ENCODE results near the gene RFFL.
"Not testable (repeated sequence)": the region's sequence is repeated elsewhere in the genome, so short reads cannot be mapped to it uniquely, and the experiment has no call there.

Gene RFFL

DNA sequence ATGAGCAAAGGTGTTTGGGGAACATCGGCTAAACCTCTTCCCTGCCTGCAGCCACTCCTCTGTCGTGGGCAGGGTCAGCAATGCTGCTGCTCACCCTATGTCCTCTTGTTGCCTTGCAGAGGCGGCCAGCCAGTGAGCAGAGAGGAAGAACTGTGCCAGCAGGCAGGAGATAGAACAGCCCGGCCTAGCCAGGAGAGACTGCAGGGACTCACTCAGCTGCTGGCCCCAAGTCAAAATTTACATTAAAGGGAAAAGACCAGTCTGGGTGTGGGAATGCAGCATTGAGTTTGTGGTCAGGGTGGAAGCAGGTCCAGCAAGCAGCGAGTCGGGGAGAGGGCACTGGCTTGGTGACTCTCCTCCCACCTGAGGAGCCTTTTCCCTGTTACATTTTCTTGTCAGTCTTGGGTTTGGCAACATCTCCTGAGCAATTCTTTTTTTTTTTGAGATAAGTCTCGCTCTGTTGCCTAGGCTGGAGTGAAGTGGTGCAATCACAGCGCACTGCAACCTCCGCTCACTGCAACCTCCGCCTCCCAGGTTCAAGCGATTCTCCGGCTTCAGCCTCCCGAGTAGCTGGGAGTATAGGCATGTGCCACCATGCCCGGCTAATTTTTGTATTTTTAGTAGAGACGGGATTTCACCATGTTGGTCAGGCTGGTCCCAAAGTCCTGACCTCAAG lies 60.5 kb downstream of the RFFL start:
- no peak for DNase-seq

DNA sequence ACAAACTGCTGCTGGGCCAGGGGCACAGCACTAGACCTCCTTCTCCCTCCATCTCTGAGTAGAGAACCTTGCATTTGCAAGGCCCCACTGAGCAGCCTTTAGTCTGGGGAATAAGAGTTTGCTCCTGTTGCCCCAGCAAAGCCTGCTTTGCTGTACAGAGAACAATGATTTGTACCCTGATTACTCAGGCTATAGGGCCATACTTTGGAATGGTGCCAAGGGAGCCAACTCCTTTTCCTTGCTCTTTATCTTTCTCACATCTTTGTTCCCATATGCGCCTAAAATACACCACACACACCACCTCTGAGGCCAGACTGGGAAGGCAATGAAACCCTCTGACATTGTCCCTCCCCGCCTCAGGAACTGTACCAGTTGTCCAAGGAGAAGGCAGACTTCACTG lies 62.0 kb downstream of the RFFL start:
- DNase-seq, result no peak

DNA sequence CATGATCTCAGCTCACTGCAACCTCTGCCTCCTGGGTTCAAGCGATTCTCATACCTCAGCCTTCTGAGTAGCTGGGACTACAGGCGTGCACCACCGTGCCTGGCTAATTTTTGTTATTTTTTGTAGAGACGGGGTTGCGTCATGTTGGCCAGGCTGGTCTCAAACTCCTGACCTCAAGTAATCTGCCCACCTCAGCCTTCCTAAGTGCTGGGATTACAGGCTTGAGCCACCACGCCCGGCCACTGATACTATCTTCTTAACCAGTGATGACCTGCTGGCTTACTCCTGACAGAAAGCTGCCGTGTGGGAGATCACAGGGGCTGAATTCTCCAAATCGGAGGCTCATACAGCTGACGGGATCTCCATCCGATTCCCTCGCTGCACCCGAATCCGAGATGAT lies 62.5 kb downstream of the RFFL start:
- DNase-seq, result not testable (repeated sequence)

DNA sequence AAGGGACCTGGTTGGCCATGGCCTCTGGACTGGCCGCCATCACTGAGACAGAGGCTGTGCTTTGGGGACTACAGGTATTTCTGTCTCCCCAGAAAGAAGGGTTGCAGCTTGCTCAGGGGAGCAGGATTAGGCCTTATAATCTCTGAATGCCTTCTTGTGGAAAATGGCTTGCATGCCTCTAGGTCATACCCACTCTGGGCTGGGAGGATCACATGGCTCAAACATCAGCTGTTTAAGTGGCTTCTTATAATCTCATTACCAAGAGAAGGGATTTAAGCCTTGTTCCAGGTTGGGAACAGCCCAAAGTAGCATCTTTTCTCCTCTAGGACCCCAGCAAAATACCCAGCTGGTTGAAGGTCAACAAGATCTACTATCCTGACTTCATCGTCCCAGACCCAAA lies 64.1 kb downstream of the RFFL start:
- no peak for DNase-seq

DNA sequence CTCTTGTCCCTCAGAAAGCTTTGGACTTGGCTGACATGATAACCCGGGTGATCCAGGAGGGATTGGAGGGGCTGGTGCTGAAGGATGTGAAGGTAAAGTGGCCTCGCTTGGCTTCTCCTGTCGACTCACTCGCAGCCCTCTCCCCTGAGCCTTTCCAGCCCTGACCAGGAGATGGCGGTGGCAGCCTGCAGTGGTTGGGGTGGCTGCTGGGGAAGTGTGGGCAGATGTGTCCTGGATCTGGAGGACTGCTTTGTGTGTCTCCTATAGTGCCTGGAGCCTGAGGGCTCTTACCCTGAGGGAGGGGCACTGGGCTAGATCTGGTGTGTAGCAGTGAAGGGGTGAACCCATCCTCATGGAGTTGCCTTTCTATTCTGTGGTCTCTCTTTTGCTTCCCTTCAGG lies 65.3 kb downstream of the RFFL start:
- no peak for DNase-seq

DNA sequence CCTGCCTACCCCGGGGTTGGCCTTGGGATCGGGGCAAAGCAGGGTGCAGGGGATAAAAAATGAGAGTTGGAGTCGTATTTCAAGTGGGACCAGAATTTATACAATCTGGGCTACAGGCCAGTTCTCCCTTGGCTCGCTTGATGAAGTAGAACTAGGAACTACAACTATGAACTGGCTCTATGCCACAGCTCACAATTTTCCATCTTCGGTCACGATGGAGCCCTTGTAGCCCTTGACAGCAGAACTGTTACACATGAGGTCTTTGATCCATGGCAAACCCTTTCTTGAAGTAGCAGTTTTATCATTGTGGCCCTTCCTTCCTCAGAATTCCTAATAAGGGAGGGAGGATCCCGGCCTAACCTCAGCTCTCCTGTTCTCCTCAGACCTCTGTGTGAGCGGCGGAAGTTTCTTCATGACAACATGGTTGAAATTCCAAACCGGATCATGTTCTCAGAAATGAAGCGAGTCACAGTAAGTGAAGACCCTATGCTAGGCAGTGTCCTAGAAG lies 66.1 kb downstream of the RFFL start:
- no peak for DNase-seq

DNA sequence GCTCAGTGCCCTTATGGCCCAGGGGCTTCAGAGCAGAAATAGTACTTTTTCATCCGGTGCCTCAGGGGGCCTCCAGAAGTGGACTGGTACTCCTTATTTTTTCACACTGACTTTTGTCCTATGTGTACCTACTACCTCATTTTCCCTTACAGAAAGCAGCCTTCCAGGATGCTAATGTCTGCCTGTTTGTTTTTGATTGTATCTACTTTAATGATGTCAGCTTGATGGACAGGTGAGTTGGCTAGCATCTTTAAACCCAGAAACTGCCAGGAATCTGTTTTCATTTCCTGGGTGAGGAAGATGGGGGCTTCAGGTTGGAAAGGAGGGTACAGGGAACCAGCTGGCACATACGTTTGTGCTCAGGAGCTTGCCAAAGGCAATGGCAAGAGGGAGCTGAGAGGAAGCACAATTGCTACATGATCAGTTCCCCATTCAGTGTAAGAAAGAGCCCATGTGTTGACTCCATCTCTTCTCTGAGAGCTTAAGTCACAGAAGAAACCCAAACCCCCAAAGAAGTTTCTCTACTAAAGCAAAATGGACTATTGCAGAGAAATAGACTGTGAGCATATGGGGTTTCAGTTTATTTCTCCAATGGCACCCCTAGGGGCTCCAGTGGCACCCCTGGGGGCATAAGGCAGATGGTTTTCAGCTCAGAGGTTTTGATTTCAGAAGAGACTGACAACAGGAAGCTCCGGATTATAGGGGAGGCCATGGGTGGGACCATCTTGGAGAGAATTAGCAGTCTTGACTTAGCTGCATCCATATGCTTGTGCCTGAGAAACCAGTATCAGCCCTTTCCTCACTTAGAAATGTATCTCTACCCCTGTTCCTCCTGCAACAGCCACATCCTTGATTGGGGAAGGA lies 66.9 kb downstream of the RFFL start:
- DNase-seq, result peak; percentile 13

DNA sequence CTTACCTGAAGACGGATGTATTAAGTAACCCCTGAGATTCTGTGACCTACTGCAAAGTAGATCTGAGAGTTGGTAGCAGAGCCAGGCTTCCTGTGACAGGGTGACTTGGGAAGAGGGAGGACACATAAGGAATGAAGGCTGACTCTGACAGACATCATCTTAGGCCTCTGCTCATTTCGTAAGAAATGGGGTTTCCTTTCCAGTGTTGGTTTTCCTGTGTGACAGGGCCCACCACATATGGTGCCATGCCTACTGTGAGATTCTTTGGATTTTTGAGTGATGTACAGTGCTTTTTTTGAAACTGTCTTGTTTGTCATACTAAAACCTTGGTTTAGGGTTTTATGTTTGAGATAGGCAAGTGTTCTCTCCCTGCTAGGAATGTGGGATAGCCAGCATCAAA lies 70.5 kb downstream of the RFFL start:
- peak; percentile 10 for DNase-seq

DNA sequence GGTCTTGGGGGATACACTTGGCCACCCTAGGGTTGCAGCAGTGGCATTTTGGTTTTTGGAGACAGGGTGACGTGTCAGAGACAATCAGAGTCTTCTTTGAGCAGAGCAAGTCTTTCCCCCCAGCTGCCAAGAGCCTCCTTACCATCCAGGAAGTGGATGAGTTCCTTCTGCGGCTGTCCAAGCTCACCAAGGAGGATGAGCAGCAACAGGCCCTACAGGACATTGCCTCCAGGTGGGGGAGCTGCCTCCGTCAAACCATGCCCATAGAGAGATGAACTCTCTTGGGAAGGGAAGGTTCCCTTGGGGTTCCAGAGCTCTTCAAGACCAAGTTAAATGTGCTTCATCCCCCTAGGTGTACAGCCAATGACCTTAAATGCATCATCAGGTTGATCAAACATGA lies 71.9 kb downstream of the RFFL start:
- DNase-seq, result peak; percentile 25

DNA sequence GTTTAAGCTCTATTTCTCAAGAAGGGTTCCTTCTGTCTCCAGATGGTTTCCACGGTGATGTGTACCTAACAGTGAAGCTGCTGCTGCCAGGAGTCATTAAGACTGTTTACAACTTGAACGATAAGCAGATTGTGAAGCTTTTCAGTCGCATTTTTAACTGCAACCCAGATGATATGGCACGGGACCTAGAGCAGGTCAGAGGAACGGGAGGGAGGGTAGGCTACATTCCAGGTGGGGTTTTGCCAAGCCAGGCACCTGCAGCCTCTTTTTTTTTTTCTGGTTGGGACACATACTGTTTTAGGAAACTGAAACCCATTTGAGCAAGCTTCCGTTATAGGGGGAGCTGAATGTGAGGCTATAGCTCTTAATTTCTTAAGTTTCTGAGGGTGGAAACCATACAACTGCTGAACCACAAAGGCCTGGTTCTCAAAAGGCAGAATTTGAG lies 72.6 kb downstream of the RFFL start:
- DNase-seq, result peak; percentile 83

DNA sequence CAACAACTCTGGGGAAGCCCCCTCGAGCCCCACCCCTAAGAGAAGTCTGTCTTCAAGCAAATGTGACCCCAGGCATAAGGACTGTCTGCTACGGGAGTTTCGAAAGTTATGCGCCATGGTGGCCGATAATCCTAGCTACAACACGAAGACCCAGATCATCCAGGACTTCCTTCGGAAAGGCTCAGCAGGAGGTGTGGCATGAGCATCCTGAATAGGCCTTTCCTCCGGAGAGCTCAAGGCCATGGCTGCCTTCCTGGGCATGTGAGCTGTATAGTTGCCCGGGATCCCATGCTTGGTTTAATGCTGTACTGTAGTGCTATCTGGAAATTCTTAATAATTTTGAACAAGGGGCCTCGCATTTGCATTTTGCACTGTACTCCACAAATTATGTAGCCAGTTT lies 74.0 kb downstream of the RFFL start:
- no peak for DNase-seq

DNA sequence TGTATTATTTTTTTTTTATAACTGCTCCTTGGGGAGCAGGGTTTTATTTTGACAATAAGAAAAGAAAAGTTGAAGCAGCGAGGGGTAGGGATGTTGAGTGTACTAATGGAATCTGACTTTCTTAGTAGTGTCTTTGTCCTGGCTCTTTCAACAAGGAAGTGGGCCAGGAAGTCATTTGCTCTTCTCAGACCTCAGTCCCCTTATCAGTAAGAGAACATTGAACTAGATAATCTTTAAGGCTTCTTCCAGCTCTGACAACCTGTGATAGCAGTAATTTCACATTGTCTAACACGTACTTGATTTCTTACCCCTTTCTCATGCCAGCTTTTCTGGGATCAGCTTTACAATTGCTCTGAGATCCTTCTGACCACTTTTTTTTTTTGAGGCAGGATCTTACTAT lies 74.9 kb downstream of the RFFL start:
- DNase-seq, result peak; percentile 47

DNA sequence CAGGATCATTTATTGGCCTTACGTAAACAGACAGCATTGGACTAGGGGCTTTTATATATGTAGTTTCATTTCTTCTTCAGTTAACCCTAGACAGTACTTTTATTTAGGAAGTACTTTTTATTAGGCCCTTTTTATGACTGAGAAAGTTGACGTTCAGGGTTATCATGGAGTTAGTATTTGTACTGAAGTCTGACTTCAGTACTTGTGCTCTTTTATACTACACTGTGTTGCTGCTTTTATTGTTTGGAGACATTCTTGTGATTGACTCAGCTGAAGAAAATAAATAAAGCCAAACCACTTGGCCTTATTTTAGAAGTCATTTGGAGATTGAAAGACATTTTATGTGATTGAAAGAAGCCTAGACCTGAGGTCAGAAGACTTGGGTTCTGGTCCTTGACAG lies 76.3 kb downstream of the RFFL start:
- no peak for DNase-seq

DNA sequence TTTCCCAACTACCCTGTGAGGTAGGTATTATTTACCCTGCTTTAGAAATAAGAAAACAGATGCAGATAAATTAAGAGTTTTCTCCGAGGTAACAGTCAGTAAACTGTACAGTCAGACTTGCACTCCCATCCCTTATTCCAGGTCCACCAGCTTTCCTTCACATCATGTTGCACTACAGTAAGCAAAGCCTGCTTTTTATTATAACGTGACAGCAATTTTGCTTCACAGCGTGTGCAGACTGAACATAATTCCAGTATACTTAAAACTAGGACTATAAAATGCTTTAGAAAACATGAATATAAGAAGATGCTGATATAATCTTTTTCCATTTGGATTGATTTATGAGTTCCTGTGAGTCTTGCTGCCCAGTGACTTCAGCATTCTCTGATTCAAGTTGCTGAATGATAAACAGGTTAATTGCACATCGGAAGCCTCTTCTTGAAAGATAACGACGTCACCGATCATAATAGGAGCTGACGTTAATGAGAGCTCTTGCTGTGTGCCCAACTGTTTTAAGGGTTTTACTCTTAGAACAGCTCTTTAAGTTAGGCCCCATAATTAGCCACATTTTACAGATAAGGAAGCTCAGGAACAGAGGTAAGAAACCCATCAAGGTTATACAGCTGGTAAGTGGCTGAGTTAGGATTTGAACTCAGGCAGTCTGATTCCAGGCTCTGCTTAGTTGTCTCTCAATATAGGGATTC lies 81.8 kb downstream of the RFFL start:
- DNase-seq, result peak; percentile 3

DNA sequence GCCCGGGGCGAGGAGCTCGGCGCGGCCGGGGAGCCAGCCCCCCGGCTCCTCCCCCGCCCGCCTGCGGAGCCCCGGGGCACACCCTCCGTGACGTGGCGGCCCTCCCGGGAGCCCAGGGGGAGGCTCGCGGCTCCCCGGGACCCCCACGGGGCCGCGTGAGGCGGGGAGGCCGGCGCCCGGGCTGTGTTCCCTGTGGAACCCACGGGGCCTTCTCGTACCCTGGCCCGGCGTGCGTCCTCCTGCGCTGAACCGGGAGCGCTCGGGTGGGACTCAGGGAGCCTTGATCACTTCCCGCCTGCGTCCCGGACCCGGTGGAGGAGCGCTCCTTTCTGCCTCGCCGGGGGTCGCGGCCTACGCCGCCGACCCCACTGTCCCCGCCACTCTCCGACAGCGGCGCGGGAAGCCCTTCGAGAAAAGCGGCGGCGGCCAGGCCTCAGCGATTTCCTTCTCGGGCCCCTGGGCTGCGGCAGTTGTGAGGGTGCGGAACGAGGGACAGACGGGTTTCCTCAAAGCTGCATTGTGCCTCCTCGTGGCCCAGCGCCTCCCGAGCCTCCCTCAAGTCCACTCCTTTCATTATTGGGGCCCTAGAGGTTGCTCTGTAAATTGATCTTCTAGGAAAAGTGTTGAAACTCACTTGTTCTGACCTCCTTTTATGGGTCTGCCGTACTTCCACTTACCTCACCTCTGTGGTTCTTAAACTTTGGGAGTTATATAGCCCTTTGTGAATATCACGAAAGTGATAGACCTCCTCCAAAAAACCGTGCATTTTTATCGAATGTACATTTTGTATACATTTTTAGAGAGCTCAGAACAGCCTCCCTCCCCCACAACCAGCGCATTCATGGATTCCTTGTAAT lies 82.6 kb downstream of the RFFL start:
- DNase-seq, result peak; percentile 82

DNA sequence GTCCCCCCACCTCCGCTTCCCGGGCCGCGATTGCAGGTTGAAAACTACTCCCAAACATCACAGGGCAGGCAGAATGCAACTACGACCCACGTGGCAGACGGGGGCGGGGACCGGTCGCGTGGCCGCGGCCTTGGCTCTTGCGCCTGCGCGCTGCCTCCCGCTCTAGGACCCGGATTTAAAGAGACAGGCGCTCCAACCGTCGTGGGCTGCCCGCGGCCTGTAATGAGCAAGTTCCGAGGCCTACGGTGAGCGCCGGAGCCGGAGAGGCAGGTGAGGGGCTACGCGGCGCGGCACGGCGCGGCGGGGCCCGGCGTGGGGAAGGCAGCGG lies 83.2 kb downstream of the RFFL start, which contains the start of gene LIG3:
Gene LIG3, plus strand, starts transcription at position 160 of the 328 bp plus-strand sequence. CDS start 2,494 bp downstream, outside the sequence.
- DNase-seq, result peak; percentile 50

DNA sequence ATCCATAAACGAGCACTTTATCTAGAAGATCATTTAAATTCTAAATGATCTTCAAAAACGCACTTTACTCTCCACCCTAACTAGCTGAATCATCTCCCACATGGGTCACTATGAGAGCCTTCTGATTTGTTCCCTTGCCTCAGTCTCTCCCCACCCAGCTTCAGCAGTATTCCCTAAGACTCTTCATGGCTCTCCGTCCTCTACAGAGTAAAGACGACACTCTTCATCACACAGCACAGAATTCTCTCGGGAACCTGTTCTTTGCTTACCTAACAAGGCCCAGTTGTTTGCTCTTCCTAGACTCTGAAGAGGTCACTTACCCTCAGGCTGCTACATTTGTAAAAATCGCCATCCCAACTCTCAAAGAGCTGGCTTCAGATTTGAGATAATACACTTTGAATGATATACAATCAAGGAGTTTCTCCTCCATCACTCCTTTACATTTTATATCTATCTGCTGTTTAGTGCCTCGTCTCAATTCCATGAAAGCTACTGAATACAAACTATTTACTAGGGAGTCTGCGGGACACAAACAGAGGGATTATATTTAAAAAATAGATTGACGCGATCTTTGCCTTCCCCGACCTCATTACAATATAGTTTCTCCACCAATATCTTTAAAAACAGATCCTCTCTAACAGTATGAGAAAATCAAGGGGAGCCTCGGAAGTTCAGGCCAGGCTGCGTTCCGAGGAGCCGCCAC lies 83.7 kb downstream of the RFFL start:
- no peak for DNase-seq

DNA sequence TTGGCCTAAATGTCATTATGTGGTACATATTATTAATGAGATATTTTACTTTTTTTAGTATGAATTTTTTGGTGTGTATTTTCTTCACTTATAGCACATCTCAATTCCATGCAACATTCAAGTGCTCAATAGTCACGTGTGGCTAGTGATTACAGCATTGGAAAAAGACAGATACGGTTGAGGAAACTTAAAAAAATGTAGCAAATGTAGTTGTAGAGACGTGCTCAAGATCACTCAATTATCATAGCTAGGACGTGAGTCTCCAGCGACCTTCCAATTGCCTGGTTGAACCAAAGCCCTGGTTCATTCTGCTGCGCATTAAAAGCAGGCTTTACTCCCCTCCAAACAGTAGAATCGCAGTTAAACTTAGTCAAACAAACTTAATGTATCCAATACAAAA lies 84.4 kb downstream of the RFFL start:
- DNase-seq, result no peak

DNA sequence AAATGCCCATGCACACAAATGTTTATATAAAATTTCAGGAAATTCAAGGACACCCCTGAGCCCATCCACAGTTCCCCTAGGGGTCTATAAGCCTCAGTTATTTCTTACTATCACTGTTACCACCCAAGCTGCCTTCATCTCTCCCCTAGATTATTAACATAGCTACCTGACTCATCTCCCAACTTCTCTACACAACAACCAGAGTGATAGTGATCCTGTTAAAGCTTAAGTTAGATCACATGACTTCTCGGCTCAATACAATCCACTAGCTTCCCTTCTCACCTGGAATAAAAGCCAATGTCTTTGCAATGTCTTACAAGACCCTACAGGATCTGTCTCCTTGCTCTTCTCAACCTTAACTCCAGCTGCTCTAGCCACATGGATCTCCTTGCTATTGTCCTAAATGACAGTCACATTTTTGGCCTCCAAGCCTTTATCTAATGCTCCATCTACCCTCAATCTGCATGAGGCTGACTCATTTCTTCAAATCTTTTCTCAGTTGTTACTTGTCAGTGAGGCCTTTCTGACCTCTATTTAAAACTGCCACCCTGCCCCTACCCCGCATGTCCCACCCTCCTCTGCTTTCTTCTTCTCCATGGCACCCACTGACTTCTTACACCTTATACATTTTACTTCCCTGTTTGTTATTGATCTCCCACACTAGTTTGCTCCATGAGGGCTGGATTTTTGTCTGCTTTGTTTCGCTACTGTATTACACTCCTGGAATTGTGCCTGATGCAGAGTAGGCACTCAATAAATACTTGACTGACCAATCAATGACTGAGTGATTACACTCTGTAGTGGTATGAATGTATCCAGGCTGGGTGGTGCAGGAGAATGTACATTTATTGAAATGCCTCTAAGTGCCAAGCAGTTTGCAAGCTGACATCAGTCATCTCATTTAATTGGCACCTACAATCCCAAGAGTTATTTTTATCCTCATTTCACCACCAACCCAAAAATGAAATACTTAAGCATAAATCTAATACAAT lies 88.4 kb downstream of the RFFL start:
- DNase-seq, result no peak

DNA sequence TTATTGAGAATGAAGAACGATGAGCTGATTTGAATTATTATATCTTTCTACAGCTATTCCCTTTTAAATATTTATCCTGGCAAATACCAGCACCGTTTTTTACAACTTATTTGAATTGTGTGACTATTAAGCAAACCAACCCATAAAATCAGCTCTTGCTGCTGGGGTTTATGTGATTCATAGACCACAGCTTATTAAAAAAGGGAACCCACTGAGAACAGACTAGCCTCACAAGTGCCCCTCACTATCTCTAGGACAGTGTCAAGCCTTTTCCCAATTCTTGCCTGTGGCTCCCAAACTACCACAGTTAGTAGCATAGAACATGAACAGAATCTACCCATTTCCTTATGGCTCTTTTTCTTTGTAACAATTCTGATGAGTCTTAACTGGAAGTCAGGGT lies 89.3 kb downstream of the RFFL start:
- DNase-seq, result no peak

All from GF-D8 (cell line).